GM18907 (cell line): ENCODE results near the gene ELP1.
A peak's percentile ranks its signal among the peaks of the same experiment; 100 is the strongest.
"Not testable (repeated sequence)": the region's sequence is repeated elsewhere in the genome, so short reads cannot be mapped to it uniquely, and the experiment has no call there.

Experiments used
- ATAC-seq: cut with Tn5 transposase; IDR thresholded peaks from one replicate; pipeline ENCODE4 v1.9.1; 2021; ENCODE audit warnings: mild to moderate bottlenecking, moderate library complexity; ENCODE audit not compliant: unreplicated experiment

Gene ELP1

DNA sequence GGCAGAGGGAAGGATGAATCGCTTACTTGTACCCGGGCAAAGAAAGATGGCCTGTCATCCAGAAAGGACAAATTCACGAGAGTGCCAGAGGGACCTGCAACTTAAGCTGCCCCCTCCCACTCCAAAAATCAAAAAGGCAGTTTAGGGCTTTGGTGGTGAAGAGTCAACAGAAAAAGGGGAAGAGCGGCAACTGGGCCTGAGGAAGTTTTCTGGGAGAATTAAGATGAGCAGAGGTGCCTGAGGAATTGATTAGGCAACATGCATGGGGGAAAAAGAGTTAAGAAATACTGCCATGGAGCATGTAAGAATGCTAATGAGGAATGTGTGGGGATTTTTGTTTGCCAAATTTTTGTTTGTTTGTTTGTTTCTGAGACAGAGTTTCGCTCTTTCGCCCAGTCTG lies 76.4 kb downstream of the ELP1 start:
- no peak for ATAC-seq

DNA sequence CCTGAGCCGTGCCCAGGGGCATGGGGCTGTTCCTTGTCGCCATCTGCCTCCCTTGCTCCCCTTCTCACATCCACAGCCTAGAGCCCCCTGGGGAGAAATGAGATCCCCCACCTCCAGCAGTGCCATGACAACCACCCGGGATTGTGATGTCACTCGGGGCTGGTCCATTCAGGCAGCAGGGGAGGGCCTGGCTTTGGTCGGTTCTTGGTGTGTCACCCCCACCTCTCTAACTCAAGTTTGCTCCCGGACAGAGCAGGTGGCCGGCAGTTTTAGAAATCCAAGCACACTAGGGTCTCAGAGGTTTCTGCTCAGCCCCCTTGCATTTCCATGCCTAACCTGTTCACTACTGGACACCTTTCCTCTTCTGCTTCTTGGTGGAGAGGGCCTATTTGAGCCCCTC lies 78.0 kb downstream of the ELP1 start, which contains the start of gene ACTL7B:
ACTL7B (minus strand) TSS at position 99 of the 400 bp plus-strand sequence; CDS start at position 43, 56 bp downstream.
- no peak for ATAC-seq

- no peak for ATAC-seq
Observed at GRCh38 chr9:108855529-108855886, 78.4 kb downstream of the ELP1 start.

DNA sequence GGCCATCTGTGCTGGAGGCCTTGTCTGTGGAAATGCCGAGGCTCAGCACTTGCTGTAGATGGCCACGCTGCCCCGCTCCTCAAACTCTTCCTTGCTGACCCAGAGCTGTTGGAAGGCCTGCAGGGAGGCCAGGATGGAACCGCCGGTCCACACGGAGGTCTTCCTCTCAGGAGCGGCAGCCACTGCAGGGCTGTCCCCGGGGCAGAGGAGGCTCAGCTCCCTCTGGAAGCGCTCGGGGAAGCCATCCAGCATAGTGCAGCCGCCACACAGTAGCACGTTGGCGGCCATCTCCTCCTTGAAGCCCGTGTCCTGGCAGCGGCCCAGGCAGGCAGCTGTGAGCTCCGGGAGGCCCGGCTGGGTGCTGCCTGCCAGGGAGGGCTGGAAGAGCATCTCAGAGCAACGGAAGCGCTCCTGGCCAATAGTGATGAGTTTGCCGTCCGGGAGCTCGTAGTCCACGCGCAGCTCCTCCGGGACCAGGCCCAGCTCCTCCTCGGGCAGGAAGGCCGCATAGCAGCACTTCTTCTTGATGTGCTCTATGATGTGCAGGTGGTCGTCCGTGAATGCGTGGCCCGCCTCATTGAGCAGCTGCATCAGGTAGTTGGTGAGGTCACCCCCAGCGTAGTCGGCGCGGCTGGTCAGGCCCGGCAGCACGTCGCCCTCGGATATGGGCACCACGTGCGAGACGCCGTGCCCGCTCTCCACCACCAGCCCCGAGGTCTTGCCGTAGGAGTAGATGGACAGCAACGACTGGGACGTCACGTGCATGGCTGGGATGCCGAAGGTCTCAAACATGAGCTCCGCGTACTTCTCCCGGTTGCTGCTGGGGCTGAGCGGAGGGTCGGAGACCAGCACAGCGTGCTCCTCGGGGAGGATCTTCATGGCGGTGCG lies 79.0 kb downstream of the ELP1 start:
- no peak for ATAC-seq

DNA sequence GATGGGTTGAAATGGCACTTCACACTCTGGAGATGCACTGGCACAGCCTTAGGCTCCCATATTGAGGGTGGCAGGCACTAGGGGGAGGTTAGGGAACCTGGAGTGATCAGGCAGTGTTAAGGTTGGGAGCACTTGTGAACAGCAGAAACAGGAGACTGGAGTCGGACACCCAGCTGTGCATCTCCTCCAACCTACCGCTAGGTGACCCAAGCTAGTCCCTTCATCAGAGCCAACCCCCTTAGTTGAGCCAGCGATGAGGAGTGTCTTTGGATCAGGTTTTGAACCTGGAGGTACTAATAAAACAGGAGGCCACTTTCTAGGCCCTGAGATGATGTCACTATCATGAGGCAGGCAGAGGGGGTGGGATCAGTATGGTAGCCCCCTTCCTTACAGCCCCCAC lies 79.8 kb downstream of the ELP1 start:
- no peak for ATAC-seq

DNA sequence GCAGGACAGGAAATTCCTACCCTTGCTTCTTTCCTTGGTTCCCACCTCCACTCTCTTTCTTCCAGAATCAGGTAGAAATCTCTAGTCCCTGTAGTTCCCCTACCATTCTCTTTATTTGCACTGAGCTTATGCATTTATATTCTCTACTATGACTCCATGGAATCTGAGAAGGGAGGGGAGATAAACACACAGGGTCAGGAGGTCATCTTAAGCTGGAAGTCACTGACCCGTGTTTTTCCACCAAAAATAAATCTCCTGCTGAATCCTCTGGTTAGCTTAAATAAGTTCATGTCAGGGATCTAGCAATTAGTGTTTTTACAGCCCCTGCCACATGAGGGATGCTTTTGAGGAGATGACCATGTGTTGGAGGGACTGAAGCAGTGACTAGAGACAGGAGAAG lies 81.8 kb downstream of the ELP1 start:
- no peak for ATAC-seq

GRCh38 chr9:108851138-108851537 lies 82.8 kb downstream of the ELP1 start:
- ATAC-seq = no peak

GRCh38 chr9:108850293-108850897 lies 83.5 kb downstream of the ELP1 start:
- ATAC-seq = no peak

DNA sequence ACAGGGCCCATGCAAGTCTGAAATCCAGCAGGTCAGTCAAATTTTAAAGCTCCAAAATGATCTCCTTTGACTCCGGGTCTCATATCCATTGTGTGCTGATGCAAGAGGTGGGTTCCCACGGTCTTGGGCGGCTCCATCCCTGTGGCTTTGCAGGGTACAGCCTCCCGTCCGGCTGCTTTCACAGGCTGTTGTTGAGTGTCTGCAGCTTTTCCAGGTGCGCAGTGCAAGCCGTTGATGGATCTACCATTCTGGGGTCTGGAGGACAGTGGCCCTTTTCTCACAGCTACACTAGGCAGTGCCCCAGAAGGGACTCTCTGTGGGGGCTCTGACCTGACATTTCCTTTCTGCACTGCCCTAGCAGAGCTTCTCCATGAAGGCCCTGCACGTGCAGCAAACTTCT lies 85.6 kb downstream of the ELP1 start:
- ATAC-seq = not testable (repeated sequence)

DNA sequence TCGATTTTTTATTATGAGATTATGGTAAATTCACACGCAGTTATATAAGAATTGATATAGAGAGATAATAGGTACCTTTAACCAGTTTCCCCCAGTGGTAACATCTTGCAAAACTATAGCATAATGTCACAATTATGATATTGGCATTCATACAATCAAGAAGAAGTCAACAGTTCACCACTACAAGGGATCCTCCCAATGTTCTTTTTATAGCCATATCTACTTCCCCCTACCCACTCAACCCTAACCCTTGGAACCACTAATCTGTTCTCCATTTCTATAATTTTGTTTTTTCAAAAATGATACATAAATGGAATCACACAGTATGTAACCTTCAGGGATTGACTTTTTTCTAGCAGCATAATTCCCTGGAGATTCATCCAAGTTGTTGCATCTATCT lies 88.0 kb downstream of the ELP1 start:
- ATAC-seq = no peak

- no peak for ATAC-seq
Observed at GRCh38 chr9:108845507-108845906, 88.4 kb downstream of the ELP1 start.

DNA sequence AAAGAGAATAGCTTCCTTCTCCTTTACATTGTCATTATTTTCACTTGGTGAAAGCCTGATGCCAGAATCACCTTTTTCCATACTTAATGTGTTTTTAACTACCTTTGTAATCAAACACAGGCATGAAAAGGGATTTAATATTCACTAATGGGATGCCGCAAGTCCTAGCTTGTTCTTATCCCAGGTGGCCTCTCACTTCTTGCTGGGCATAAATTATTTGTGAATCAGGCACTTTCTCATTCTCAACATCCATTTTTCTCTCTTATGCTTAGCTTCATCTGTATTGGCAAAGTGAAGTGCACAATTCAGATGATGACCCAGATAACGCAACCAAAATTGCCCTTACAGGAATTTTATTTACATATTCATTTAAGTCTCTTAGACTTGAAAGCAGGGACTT lies 89.1 kb downstream of the ELP1 start:
- ATAC-seq = no peak

GRCh38 chr9:108844391-108844790 lies 89.5 kb downstream of the ELP1 start:
- no peak for ATAC-seq

DNA sequence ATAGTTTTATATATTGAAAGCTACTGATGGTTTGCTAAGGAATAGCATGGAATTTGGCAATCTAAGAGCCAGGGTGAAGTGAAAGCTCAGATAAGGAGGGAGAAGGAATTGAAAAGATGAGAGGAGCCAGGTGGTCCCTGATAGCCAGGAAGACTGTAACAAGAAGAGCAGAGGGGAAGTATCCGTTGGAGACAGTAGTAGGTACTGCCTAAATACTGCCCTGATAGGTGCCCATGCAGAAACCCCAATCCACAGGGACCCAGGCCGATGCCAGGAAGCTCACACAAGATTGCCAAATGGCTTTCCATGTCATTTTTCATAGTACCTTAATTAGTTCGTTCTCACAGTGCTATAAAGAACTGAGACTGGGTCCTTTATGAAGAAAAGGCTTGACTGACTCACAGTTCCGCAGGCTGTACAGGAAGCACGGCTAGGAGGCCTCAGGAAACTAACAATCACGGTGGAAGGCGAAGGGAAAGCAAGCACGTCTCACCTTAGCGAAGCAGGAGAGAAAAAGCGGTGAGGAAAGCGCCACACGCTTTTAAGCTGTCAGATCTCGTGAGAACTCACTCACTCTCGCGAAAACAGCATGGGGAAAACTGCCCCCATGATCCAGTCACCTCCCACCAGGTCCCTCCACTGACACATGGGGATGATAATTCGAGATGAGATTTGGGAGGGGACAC lies 91.2 kb downstream of the ELP1 start:
- no peak for ATAC-seq

DNA sequence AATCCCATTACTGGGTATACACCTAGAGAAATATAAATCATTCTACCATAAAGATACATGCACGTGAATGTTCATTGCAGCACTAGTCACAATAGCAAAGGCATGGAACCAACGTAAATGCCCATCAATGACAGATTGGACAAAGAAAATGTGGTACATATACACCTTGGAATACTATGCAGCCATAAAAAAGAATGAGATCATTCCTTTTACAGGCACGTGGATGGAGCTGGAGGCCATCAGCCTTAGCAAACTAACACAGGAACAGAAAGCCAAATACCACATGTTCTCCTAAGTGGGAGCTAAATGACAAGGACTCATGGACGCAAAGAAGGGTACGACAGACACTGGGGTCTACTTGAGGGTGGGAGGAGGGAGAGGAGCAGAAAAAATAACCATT lies 94.4 kb downstream of the ELP1 start:
- not testable (repeated sequence) for ATAC-seq

DNA sequence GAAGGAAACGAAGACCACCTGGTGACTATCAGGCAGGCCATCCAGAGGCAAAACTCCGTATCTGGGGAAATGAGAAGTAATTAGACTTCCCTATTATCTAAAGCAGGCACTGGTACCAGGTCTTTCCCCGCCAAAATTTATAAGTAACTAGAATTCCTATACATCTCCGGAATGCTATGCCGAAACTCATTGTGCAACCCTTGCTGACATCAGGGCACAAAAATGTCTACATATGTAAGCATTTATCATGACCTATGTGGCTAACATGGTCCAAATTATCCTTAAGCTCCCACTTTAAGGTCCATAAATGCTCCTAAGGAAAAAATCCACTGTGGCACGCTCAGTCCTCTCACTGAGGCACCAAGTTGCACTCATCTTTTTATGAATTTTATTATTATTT lies 95.9 kb downstream of the ELP1 start:
- no peak for ATAC-seq

DNA sequence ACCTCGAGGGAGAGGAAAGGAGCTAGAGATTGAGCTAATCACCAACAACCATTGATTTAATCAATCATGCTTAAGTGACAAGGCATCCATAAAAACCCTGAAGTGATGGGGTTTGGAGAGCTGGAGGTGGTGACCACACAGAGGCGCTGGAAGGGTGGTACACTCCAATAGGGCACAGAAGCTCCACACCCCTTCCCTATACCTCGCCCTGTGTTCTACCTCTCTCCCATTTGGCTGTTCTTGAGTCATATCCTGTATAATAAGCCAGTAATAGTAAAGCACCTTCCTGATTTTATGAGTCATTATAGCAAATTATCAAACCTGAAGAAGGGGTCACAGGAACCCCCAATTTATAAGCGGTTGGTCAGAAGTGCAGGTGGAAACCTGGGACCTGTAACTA lies 96.4 kb downstream of the ELP1 start:
- no peak for ATAC-seq

DNA sequence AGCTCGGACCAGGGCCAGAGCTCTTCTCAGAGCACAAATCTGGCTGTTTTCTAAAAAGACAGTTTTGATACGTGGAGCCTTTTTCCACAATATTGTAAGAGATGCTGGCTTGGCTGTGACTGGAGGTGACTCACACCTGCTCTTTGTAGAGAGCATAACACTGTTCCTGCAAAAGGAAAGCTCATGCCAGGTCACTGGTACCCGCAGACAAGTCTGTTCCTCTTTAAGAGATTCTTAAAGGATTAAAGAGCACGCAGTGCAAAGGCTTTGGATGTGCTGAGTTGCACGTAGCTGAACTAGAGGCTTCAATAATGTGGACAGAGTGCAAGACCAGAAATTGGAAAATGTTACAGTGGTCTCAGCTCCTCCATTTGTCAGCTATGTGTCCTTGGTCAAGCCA lies 97.1 kb downstream of the ELP1 start:
- no peak for ATAC-seq

- no peak for ATAC-seq
Observed at GRCh38 chr9:108836319-108836718, 97.6 kb downstream of the ELP1 start.

- ATAC-seq = no peak
Observed at GRCh38 chr9:108835831-108836230, 98.1 kb downstream of the ELP1 start.

- ATAC-seq = peak; percentile 62
Observed at GRCh38 chr9:108834959-108835665, 98.8 kb downstream of the ELP1 start.
